ENCODE results near the gene TTLL12.

Gene TTLL12

DNA sequence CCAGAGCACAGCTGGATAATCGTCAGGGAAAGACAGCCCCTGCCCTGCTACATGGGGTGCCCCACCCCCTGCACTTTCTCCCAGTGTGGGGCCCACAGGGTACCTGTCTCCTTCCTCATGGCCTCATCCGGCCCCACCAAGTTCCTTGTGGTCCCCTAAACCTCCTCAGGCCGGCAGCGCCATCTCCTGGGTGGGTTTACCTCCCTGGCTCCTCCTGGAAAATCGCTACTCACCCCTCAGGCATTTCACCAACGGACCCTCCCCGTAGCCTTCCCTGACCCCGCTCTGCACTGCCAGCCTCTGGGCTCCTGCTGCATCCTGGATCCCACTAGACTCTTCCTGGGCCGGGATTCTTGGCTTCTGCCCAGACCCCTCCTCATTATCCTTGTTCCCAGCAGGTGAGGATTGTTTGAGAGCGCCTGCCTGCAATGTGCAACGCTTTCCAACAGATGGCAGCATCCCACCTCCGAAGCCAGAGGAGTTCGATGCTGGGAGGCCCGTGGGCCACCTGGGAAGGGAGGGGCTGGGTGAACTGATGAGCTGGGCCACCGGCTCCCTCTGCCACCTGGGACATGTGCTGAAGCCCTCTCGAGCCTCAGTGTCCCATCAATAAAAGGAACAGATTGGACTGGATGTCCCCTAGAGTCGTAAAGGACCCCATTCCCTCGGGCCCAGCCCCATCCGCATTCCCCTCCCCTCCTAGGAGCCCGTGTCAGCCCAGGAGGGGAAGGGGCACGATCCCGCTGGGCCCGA lies 44.2 kb upstream of the TTLL12 start:
- TF ChIP-seq, protein P1, sequence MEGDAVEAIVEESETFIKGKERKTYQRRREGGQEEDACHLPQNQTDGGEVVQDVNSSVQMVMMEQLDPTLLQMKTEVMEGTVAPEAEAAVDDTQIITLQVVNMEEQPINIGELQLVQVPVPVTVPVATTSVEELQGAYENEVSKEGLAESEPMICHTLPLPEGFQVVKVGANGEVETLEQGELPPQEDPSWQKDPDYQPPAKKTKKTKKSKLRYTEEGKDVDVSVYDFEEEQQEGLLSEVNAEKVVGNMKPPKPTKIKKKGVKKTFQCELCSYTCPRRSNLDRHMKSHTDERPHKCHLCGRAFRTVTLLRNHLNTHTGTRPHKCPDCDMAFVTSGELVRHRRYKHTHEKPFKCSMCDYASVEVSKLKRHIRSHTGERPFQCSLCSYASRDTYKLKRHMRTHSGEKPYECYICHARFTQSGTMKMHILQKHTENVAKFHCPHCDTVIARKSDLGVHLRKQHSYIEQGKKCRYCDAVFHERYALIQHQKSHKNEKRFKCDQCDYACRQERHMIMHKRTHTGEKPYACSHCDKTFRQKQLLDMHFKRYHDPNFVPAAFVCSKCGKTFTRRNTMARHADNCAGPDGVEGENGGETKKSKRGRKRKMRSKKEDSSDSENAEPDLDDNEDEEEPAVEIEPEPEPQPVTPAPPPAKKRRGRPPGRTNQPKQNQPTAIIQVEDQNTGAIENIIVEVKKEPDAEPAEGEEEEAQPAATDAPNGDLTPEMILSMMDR (IDR thresholded peaks at IDR 0.05; ENCODE audit: insufficient read depth, low read depth, low read length, missing control alignments) = peak; percentile 94
- H3K4me3 ChIP-seq (ENCODE audit: low read length) = no peak overlapping the region
- DNase-seq (ENCODE audit: low read depth) = peak; percentile 56

DNA sequence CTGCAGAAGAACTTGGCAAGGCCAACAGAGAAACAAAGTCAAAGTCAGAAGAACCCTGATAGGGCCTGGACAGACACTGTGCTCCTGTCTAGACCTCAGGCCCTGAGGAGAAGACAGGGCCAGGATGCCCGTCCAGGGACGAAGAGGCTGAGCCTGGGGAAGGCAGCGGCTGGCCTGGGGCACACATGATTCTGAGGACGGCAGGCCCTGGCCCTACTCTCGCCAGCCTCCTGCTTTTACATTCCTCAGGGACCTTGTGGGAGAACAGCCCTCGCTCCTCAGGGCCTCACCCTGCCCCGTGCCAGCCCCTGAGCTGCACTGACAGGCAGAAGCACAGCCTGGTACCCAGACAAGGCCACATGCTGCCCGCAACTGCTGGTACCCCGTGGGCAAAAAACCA lies 43.6 kb upstream of the TTLL12 start:
- TF ChIP-seq, protein P1 (IDR thresholded peaks at IDR 0.05; ENCODE audit: insufficient read depth, low read depth, low read length, missing control alignments) = no peak
- H3K4me3 ChIP-seq (ENCODE audit: low read length) = no peak overlapping the region
- DNase-seq (ENCODE audit: low read depth) = no peak

DNA sequence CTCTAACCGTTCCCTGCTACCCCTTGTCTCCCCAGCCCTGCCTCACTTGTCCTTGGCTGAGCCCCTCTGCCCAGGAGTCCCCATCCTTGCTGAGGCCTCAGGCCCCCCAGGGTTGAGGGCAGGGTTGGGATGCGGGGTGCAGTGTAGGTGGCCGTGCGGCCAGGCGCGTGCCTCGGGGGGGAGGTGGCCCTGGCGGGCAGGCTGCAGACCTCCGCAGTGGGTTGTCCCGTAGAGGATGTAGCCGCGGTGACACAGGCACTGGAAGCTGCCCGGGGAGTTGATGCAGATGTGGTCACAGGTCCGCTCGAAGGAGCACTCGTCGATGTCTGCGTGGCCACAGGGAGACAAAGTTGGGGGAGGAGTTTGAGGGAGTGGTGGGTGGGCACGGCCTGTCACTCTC lies 41.9 kb upstream of the TTLL12 start:
- H3K4me3 ChIP-seq (ENCODE audit: low read length) = no peak overlapping the region
- no peak for DNase-seq (ENCODE audit: low read depth)
- TF ChIP-seq, protein P1 (IDR thresholded peaks at IDR 0.05; ENCODE audit: insufficient read depth, low read depth, low read length, missing control alignments) = no peak

DNA sequence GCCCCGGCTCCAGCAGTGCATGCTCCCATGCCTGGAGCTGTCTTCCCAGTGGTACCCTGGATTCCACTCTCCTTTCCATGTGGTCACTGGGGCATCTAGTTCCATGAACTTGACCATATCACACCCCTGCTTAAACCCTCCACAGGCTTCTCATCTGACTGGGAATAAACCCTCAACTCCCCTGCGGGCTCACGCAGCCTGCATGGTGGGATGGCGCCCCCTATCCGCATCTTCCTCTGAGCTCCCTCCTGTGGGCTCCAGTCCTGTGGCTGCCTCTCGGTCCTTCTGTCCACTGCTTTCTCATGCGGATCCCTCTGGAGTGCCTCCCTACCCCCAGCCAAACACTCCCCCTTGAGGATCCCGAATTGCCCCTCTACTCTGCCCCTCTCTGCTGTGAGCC lies 41.4 kb upstream of the TTLL12 start:
- TF ChIP-seq, protein P1 (IDR thresholded peaks at IDR 0.05; ENCODE audit: insufficient read depth, low read depth, low read length, missing control alignments) = peak; percentile 28
- peak; percentile 33 for DNase-seq (ENCODE audit: low read depth)
- no peak overlapping the region for H3K4me3 ChIP-seq (ENCODE audit: low read length)

DNA sequence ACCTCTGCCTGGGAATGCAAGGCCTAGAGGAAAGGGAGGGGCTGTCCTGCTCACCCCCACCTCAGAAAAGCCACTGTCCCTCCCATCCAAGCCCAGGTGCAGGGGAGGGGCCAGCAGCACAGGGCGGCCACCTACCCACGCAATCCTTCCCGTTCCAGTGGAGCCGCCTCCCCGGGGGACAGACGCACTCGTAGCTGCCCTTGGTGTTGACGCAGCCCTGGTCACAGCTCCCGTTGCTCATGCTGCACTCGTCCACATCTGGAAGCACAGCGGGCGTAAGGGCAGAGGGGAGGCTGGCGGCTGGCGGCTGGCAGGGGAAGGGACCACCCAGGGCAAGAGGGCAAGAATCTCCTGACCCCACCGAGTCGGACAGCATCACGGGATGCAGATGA lies 40.3 kb upstream of the TTLL12 start:
- TF ChIP-seq, protein P1 (IDR thresholded peaks at IDR 0.05; ENCODE audit: insufficient read depth, low read depth, low read length, missing control alignments) = no peak
- DNase-seq (ENCODE audit: low read depth) = no peak

DNA sequence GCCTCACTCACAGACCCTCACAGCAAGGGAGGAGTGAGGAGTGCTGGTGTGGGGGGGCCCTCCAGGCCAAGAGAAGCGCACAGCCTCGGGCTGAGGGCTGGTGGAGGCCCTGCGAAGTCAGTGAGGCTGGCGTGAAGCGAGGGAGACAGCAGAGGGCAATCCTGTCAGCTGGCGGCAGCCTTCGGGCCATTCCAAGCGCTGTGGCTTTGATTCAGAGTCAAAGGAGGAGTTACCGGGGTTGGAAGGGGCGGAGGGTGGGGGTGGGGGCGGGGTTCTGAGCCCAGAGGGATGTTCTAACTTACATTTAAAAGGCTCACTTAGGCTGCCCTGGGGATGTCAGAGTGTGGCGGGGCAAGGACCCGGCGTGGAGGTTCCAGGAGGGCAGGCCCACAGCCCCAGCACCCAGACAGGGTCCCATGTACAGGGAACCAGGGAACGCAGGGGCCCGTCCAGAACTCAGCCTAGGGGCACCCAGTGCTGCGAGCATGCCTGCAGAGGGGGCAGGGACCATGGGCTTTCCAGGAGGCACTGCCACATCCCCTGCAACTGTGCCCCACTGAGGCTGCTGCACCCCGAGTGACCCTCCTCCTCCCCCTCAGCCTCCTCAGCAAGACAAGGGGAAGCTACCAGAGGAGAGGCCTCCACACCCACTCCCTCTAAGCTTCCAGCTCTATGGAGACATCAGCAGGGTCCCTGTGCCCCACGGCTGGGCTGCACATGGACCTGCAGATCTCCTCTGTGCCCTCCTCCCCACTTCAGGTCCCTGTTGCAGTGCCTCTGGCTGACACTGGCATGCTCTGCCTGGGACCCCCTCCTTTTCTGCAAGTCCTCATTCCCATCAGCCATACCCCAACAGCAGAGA lies 39.7 kb upstream of the TTLL12 start:
- DNase-seq (ENCODE audit: low read depth) = no peak

More for the DNA sequence above, 40.3 kb upstream of the TTLL12 start:
- no peak overlapping the region for H3K4me3 ChIP-seq (ENCODE audit: low read length)

More for the DNA sequence above, 39.7 kb upstream of the TTLL12 start:
- H3K4me3 ChIP-seq (ENCODE audit: low read length) = no peak overlapping the region
- TF ChIP-seq, protein P1 (IDR thresholded peaks at IDR 0.05; ENCODE audit: insufficient read depth, low read depth, low read length, missing control alignments) = no peak

All from epithelial cell of esophagus (primary cell).